Central memory CD8-positive, alpha-beta T cell (primary cell): Measurements from ENCODE around the gene ARL6IP5.

ENCODE experiments used
- ATAC-seq: fragments of 150-1000 bp; cut with Tn5 transposase; replicated peaks from 2 replicates; pipeline ENCODE4 v1.10.0; 2022; ENCODE audit warnings: mild to moderate bottlenecking, moderate FRiP score, moderate number of reproducible peaks; ENCODE audit not compliant: poor library complexity, severe bottlenecking; ENCODE audit errors: extremely low read depth
- DNase-seq, 2 donors: peaks; one replicate each; pipeline ENCODE4 v3.0.0; 2021; ENCODE audit warnings: low spot score in 2 of 2
- H3K27ac Mint-ChIP-seq: one replicate; pipeline ENCODE4 v1.8.0; 2022; ENCODE audit warnings: low read depth, mild to moderate bottlenecking, moderate library complexity, mixed read lengths
- H3K27me3 Mint-ChIP-seq: one replicate; pipeline ENCODE4 v1.8.0; 2022; ENCODE audit warnings: mixed read lengths
- H3K36me3 Mint-ChIP-seq: one replicate; pipeline ENCODE4 v1.8.0; 2022; ENCODE audit warnings: mild to moderate bottlenecking, moderate library complexity, mixed read lengths; ENCODE audit not compliant: insufficient read depth
- H3K4me1 Mint-ChIP-seq: one replicate; pipeline ENCODE4 v1.8.0; 2022; ENCODE audit warnings: mixed read lengths
- H3K4me3 Mint-ChIP-seq: one replicate; pipeline ENCODE4 v1.8.0; 2022; ENCODE audit warnings: mild to moderate bottlenecking, moderate library complexity, mixed read lengths
- H3K9me3 Mint-ChIP-seq: one replicate; pipeline ENCODE4 v1.8.0; 2022; ENCODE audit warnings: mixed read lengths

The ARL6IP5 gene

GRCh38 chr3:69149586-69149985, 64.8 kb downstream of the ARL6IP5 start:
- Mint-ChIP-seq H3K27ac (no peak overlapping the region), H3K36me3 (no peaks in the 10 kb centered on the region), H3K4me3 (no peak overlapping the region), H3K27me3 (no peaks in the 10 kb centered on the region), H3K4me1 (no peaks in the 10 kb centered on the region), H3K9me3 (no peaks in the 10 kb centered on the region)
- no peak for DNase-seq
- ATAC-seq: no peak
